ENCODE measurements around the gene HERC2. TPM values are rescaled to one million over a fixed set of nuclear protein-coding genes. Genes with fewer than 3 reads are reported as not detected.

HERC2 gene
- total RNA-seq, 1 donor from 2014 or later: 42.7 TPM

DNA sequence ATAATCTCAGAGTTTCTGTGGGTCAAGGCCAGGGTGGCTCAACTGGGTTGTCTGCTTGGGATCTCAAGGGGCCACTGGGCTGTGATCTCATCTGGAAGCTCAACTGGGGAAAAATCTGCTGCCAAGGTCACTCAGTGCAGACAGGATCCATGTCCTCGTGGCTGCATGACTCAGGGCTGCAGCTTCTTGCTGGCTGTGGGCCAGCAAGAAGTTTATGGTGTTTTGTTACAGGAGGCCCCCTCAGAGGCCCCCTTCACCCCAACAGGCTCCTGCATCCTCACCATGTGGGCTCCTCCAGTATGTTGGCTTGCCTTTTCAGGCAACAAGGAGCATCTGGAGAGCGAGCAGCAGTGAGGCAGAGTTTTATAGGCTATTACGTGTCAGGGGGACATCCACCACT lies 237.4 kb downstream of the HERC2 start:
- H3K4me1 ChIP-seq: no peaks in the 10 kb centered on the region
- H3K9me3 ChIP-seq: no peaks in the 10 kb centered on the region
- TF ChIP-seq, protein P1, sequence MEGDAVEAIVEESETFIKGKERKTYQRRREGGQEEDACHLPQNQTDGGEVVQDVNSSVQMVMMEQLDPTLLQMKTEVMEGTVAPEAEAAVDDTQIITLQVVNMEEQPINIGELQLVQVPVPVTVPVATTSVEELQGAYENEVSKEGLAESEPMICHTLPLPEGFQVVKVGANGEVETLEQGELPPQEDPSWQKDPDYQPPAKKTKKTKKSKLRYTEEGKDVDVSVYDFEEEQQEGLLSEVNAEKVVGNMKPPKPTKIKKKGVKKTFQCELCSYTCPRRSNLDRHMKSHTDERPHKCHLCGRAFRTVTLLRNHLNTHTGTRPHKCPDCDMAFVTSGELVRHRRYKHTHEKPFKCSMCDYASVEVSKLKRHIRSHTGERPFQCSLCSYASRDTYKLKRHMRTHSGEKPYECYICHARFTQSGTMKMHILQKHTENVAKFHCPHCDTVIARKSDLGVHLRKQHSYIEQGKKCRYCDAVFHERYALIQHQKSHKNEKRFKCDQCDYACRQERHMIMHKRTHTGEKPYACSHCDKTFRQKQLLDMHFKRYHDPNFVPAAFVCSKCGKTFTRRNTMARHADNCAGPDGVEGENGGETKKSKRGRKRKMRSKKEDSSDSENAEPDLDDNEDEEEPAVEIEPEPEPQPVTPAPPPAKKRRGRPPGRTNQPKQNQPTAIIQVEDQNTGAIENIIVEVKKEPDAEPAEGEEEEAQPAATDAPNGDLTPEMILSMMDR (IDR thresholded peaks at IDR 0.05): no peak
- no peak overlapping the region for H3K4me3 ChIP-seq
- intact Hi-C loops (cut with DNase I): no loop called here
- no peak overlapping the region for H3K27ac ChIP-seq
- no peaks in the 10 kb centered on the region for H3K27me3 ChIP-seq
- H3K36me3 ChIP-seq: peaks cover 0 to 4% of the 10 kb centered on the region in 2 donors
- DNase-seq (ENCODE audit: low spot score in 2 of 2): no peak

DNA sequence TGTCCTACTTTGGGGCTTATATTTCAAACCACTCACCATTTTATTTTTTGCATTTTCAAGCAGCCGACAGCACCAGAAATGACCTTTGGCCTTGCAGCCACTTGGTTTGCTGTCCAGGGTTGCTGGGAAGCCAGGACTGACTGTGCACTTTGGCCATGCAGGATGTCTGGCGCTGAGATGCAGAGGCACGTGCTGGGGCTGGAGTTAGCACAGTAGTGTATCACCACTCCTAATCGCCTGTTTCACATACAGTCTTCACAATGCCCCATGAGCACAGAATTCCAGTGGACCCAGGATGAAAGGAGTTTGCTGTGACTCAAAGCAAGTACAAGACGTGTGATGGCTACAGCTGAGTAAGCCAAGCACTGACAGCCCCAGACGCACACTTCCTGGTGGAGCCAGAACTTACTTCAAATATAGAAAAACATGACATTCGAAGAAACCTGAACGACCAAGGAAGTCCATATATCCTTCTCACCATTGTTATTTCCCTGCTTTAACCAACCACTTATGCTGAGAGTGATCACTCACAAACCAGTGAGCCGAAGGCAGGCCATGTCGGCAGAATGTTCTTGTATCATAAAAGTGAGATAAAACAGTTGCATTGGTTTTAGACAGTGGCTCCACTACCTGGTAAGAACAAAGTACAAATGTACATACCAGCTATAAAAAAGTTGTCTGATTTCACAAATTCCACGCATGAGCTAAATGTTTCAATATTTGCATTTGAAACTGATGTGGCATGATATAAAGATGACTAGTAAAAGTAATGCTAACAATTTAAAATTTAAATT lies 238.9 kb downstream of the HERC2 start:
- no peak overlapping the region for H3K4me3 ChIP-seq
- H3K4me1 ChIP-seq: no peaks in the 10 kb centered on the region
- H3K36me3 ChIP-seq: peaks cover 0 to 4% of the 10 kb centered on the region in 2 donors
- intact Hi-C loops (cut with DNase I): no loop called here
- TF ChIP-seq, protein P1 (IDR thresholded peaks at IDR 0.05): no peak
- no peak overlapping the region for H3K27ac ChIP-seq
- H3K9me3 ChIP-seq: no peaks in the 10 kb centered on the region
- H3K27me3 ChIP-seq: no peaks in the 10 kb centered on the region
- DNase-seq (ENCODE audit: low spot score in 2 of 2): no peak

DNA sequence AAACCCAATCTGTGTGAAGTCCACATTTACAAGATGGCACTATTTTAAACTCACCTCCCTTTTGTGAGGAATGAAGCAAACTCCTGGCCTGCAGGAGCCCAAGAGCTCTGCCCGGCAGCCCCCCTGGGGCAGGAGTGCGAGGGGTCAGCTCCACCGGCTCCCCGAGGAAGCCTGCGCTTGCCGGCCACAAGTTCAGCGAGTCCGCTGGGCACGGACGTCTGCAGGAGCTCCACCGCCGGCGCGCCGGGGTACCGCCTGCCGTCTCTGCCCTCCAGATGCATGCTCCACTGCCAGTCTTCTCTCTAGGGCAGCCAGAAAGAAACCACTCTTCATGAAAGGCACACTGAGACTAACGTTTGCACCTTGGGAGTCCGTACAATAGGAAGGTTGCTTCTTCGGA lies 240.4 kb downstream of the HERC2 start:
- Histone ChIP-seq H3K4me1 (no peaks in the 10 kb centered on the region), H3K27ac (no peak overlapping the region), H3K27me3 (no peaks in the 10 kb centered on the region), H3K36me3 (peaks cover 0 to 4% of the 10 kb centered on the region in 2 donors), H3K4me3 (no peak overlapping the region), H3K9me3 (no peaks in the 10 kb centered on the region)
- no peak for DNase-seq (ENCODE audit: low spot score in 2 of 2)
- TF ChIP-seq, protein P1 (IDR thresholded peaks at IDR 0.05): no peak
- intact Hi-C loops (cut with DNase I): no loop called here

DNA sequence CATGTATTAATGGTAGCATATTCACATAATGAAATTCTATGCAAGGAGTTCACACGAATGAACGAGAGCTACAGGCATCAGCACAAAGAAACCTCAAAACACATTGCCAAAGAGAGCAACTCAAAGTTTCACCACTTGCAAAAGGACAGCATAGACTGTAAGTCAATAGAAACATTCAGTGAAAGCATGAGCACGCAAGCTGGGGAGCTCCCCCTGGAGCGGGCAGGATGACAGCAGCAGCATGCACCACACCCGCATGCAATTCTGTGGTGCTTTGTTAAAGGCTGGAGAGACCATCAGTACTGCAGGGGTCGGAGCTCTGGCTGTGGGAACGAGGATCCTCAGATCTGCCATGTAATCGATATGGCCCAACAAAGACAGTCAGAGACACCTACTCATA lies 241.6 kb downstream of the HERC2 start:
- no peak for DNase-seq (ENCODE audit: low spot score in 2 of 2)
- Histone ChIP-seq H3K27ac (no peak overlapping the region), H3K36me3 (peaks cover 0 to 4% of the 10 kb centered on the region in 2 donors), H3K4me1 (no peaks in the 10 kb centered on the region), H3K9me3 (no peaks in the 10 kb centered on the region), H3K4me3 (no peak overlapping the region), H3K27me3 (no peaks in the 10 kb centered on the region)
- TF ChIP-seq, protein P1 (IDR thresholded peaks at IDR 0.05): no peak
- intact Hi-C loops (cut with DNase I): no loop called here

DNA sequence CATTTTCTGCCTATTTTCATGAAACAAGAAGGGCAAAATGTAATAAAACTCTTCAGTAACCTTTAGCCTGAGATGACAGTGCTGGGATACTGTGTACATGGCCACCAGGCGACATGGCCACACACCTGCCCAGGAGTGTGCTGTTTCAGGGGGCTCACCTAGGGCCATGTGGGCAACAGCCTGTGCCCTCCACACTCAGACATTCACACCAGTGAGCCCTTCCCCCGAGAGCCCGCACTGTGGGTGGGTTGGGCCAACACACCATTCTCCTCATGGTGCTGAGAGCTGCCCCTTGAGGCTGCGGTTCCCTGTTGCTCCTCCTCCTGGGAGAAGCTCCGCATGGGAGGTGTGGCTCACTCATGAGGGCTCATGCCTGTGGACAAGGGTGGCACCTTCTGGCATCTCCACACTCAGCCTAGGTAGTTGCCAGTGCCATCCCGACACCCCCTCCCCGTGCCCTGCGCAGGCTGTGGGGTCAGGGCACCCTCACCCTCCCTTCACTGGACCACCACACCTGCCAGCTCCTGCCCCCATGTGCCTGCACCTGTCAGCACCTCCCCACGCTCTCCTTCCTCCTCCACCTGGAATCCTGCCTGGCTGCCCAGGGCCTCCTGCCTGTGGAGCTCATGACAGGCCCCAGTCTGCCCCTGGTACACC lies 242.5 kb downstream of the HERC2 start:
- H3K9me3 ChIP-seq: no peaks in the 10 kb centered on the region
- H3K27me3 ChIP-seq: no peaks in the 10 kb centered on the region
- peaks cover 0 to 4% of the 10 kb centered on the region in 2 donors for H3K36me3 ChIP-seq
- TF ChIP-seq, protein P1 (IDR thresholded peaks at IDR 0.05): no peak
- H3K4me3 ChIP-seq: no peak overlapping the region
- H3K27ac ChIP-seq: no peak overlapping the region
- DNase-seq (ENCODE audit: low spot score in 2 of 2): no peak
- no peaks in the 10 kb centered on the region for H3K4me1 ChIP-seq
- intact Hi-C loops (cut with DNase I): no loop called here
